Measurements from ENCODE around the gene CCDC136.

CCDC136 gene

GRCh38 chr7:128791121-128791971 is at the start of gene CCDC136:
Gene CCDC136, plus strand, starts transcription at chr7:128791968. Its CDS starts 444 bp downstream, at chr7:128792412.
- DNase-seq (ENCODE audit: low read depth, low spot score), result peak; percentile 46

DNA sequence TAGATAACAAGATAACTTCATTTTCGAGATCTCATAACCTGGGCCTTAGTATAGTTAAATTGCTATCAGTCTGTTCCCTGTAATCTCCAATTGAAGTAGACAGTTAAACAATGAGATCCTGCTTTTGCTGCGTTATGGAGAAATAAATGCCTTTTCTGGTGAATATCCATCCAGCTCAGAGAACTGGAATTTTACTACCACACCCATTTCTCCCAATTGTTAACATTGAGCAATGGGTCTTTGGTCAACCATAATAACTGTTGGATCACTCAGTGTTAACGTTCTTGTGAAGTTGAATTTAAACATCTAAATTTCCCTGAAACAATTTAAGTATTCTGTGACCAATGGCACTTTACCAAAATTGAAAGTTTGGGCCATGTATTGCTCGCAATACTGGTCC is 49.6 kb upstream of the CCDC136 start:
- no peak for DNase-seq (ENCODE audit: low read depth, low spot score)

DNA sequence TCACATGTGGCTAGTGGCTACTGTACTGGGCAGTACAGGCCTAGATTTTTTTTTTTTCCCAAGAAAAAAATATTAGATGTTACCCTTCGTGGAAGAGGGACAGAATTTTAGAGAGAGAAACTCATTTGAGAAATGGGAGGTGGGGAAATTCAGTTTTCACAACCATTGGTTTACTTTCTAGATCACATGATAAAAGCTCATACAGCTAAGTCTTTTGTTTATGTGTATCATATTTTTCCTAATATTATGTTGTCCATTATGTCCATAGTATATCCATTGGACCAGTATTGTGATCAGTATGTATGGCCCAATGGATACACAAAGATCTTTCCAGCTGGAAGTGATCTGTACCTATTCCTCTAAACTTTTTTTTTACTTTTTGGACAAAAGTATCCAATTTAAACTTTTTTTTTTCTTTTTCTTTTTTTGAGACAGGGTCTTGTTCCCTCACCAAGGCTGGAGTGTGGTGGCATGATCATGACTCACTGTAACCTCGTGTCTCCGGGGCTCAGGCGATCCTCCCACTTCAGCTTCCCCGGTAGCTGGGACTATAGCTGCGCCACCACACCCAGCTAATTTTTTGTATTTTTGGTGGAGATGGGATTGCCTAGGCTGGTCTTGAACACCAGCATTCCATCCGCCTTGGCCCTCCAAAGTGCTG is 48.5 kb upstream of the CCDC136 start:
- no peak for DNase-seq (ENCODE audit: low read depth, low spot score)

- no peak for DNase-seq (ENCODE audit: low read depth, low spot score)
Measured at GRCh38 chr7:128744366-128744905, 47.3 kb upstream of the CCDC136 start.

GRCh38 chr7:128745706-128746105 is 46.1 kb upstream of the CCDC136 start:
- DNase-seq (ENCODE audit: low read depth, low spot score), result no peak

GRCh38 chr7:128747327-128748079 is 44.3 kb upstream of the CCDC136 start:
- no peak for DNase-seq (ENCODE audit: low read depth, low spot score)

GRCh38 chr7:128752251-128752650 is 39.5 kb upstream of the CCDC136 start:
- DNase-seq (ENCODE audit: low read depth, low spot score), result no peak

DNA sequence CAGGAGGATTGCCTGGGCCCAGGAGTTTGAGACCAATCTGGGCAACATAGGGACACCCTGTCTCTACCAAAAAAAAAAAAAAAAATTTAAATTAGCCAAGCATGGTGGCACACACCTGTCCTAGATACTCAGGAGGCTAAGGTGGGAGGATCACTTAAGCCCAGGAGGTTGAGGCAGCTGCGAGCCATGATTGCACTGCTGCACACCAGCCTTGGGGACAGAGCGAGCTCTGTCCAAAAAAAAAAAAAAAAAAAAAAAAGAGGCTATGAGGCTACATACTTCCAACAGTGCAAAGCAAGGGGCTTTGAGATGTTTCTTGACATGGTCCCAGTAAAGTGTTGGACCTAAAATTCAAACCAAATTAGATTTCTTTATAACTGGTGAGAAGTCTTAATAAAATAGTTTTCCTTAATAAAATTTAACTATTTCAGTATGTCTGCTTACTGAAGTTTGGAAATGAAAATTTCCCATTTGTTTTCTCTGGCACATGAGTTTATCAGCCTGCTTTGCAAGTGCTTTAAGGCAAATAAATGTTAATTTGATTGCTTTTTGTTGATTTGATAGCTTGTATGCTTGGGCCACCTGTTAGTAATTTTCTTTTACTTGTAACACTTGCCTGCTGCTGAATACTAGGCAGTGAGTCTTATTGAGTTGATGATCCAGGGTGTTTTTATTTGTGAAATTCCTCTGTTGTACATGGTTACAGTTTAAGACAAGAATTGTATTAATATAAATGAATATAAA is 36.5 kb upstream of the CCDC136 start:
- DNase-seq (ENCODE audit: low read depth, low spot score), result no peak

DNA sequence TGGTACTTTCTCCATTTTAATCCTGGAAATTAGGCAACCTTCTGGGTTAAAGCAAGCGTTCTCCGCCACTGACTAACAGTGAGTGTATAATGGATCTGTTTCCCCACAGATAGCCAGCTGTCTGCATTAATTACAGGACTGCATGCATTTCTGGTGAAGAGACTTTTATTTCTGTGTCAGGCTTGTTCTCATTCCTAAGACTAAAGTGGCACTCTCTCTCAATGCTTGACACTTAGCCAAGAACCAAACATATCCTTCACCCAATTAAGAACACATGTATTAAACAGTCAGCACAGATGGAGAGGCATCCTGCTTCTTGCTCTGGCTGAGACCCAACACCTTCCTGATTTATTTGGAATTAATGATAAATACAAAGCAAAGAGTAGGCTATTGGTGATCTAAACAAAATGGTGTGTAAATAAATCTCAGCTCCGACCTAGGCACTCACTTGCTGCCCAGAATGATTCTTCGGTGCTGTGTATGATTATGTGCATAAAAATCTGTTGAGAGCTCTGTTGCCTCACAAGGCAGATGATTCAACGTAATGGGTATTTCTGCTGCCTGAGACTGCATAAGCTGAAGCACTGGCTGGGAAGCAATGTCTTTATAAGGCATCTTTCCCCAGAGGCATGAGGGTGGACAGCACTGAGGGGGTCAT is 35.8 kb upstream of the CCDC136 start:
- DNase-seq (ENCODE audit: low read depth, low spot score), result no peak

DNA sequence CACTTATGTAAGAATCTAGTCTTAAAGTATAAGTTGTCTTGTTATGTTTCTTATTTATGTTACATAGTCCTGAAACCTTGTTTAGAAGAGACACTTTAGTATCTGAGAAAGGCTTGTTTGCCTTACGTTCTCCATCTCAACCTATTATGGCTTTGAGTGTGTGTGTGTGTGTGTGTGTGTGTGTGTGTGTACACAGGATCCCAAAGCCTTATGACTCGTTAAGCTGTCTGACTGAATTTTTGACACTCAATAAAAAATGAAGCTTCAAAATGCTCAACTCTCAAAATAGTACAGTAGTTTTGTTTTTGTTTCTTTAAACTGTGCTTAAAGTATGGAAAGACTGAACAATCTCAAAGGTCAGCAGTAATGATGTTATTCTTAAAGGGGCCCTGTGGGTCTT is 34.6 kb upstream of the CCDC136 start:
- no peak for DNase-seq (ENCODE audit: low read depth, low spot score)

- DNase-seq (ENCODE audit: low read depth, low spot score), result no peak
Measured at GRCh38 chr7:128758553-128758952, 33.2 kb upstream of the CCDC136 start.

DNA sequence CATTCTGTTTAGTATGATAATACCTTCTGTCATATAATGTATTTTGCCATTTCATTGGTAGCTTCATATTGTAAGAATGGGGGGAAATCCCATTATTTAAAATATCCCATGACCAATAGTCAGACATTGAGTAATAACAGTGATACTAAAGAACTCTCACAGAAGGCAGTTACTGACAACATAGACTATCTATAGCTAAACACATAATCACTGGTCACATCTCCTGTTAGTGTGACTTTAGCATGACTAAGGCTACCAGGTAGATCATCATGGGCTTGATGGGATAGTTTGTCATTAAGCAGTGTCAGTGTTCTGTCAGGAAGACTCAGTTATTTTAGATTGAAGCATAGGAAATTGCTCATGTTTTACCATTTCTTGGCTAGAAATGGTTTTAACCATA is 32.5 kb upstream of the CCDC136 start:
- DNase-seq (ENCODE audit: low read depth, low spot score), result no peak

DNA sequence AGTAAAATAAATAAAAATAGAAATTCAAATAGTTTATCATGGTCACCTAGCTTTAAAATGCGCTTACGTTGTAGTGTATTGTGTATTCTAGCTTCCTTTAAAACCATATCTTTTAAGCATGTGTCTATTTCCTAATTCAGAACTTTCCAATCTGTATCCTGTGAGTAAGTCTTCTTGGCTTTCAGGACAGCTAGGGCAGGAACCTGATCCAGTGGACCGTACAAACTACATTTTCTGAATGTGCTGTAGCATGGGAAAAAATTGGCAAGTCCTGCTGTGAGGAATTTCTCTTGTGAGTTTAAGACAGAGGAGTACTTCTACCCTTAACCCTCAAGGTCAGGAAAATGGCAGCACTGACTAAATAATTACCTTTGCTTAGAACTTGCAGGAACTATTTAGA is 28.2 kb upstream of the CCDC136 start:
- DNase-seq (ENCODE audit: low read depth, low spot score), result no peak

DNA sequence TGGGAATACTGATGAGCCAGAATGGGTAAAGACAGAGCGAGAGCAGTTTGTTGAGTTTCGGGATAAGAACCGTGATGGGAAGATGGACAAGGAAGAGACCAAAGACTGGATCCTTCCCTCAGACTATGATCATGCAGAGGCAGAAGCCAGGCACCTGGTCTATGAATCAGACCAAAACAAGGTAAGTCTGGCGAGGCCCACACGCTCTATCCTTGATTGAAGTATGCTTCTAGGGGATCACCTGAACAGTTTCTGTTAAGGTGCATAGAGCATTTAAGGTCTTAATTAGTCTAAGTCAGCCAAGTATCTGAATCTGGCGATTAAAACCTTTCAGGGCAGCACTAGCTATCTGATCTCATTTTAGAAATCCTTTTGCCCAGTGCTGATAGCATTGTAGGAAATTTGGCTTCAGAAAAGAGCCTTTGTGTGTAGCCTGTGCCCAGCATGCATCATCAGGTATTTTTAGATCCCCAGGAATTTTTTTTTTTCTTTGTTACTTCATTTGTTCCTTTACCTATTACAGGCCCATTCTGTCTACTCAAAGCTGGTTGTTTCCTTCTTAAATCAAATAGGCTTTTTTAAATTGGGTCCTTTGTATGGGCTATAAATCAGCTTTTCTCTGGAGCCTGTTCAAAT is 24.2 kb upstream of the CCDC136 start:
- DNase-seq (ENCODE audit: low read depth, low spot score), result no peak

DNA sequence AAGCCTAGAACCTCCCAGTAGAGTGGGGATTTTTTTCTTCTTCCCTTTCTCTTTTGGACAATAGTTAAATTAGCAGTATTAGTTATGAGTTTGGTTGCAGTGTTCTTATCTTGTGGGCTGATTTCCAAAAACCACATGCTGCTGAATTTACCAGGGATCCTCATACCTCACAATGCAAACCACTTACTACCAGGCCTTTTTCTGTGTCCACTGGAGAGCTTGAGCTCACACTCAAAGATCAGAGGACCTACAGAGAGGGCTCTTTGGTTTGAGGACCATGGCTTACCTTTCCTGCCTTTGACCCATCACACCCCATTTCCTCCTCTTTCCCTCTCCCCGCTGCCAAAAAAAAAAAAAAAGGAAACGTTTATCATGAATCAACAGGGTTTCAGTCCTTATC is 21.5 kb upstream of the CCDC136 start:
- DNase-seq (ENCODE audit: low read depth, low spot score), result no peak

GRCh38 chr7:128773604-128774003 is 18.2 kb upstream of the CCDC136 start:
- no peak for DNase-seq (ENCODE audit: low read depth, low spot score)

- no peak for DNase-seq (ENCODE audit: low read depth, low spot score)
Measured at GRCh38 chr7:128774029-128774689, 17.6 kb upstream of the CCDC136 start.

DNA sequence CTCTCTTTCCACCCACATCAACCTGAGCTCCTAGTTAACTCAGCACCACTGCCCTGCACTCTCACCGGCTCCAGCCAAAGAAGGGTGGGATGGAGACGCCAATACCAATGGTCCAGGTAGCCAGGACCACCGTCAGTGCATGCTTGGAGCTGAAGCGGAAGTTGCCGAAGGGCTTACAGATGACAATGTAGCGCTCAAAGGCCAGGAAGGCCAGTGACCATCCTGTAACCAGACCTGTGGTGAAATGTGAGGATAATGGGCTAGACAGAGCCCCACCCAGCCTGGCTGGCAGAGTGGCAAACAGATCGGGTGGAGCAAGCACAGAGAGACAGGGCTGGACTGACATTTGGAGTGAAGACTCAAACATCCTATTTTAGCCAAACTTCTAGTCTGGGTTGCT is 16.8 kb upstream of the CCDC136 start:
- no peak for DNase-seq (ENCODE audit: low read depth, low spot score)

DNA sequence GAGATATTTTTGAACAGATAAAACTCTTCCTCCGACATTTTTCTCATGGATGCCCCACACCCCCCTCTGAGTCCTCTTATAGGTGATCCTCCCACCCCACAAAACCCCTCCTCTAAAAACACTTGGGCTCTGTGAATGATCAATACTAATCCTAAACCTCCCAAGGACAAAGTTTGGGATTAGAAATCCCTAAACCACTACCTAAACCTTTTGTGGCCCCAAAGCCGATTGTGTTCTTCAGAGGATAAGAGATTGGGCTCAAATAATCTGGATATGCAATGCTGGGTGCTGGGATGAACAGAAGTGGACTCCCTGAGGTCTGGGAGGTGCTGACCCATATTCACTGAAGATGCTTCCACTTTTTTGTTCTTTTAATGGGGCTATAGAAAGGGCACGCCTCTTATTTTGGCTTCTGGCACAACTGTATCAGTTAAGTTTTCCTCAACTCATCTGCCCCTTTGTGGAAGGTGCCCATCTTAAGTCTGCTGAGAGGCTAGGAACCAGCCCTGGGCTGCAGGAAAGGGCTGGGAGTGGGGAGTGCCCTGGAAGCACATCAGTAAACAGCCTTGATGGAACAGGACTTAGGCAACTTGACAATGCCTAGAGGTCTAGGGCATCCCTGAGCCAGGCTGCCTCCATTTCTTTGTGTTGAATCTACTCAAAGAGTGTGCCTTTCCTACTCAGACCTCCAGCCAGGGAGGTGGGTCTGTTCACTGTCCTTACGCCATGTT is 15.9 kb upstream of the CCDC136 start, which contains the start of gene OPN1SW:
Gene OPN1SW (minus strand): TSS at position 51 of the 731 bp plus-strand sequence. CDS start 13 bp downstream, at position 38.
- DNase-seq (ENCODE audit: low read depth, low spot score), result no peak
